ENCODE results near the gene KRTAP21-3. TPM values are rescaled to one million over a fixed set of nuclear protein-coding genes. Genes with fewer than 3 reads are reported as not detected.

Gene KRTAP21-3
- total RNA-seq, 1 experiment from 2014 or later, result not detected

DNA sequence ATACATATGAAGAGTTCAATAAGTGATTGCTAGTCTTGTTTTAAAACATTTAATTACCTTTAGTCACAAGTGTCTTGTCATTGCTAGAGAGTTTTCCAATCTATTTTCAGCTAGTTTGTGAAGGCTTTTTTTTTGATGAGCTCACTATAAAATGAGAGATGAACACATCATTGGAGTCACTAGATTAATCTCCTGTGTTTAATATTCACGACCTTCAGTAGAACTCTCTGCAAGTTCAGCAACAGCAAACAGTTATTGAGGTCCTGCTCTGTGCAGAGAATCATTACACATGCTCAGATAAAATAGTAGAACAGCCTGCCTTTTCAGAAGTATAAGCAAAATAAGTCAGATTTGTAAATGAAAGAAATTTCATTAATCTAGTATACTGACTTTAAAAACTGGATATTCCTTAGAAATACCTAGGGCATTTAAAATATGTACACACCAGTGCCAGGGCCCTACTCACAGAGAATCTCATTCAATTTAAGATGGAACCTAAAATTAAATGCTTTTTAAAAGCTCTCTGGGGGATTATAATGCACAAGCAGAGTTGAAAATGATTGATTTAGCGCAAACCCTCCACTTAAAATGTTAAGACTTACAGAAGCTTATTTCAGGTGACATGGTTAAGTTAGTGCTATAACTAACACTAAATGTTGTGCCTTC is 45.5 kb downstream of the KRTAP21-3 start:
- DNase-seq (ENCODE audit: low spot score), result no peak
- in situ Hi-C loops (cut with HindIII; ENCODE audit: low sequenced_read_pairs), result no loop called here

- DNase-seq (ENCODE audit: low spot score), result no peak
- in situ Hi-C loops (cut with HindIII; ENCODE audit: low sequenced_read_pairs), result no loop called here
Measured at GRCh38 chr21:30668776-30669175, 49.8 kb downstream of the KRTAP21-3 start.

Other genes with a start within 250 kb of the KRTAP21-3 start
- gene KRTAP19-1, start 238.4 kb downstream of the KRTAP21-3 start, total RNA-seq (2014; rRNA removed; shearing (Covaris generic)), result not detected in 2 replicates
- not detected in 2 replicates for gene KRTAP19-2, start 231.3 kb downstream of the KRTAP21-3 start, total RNA-seq (2014; rRNA removed; shearing (Covaris generic))
- not detected in 2 replicates for gene KRTAP19-3, start 226.8 kb downstream of the KRTAP21-3 start, total RNA-seq (2014; rRNA removed; shearing (Covaris generic))
- not detected in 2 replicates for gene KRTAP19-4, start 221.6 kb downstream of the KRTAP21-3 start, total RNA-seq (2014; rRNA removed; shearing (Covaris generic))
- gene KRTAP19-5, start 216.6 kb downstream of the KRTAP21-3 start, total RNA-seq (2014; rRNA removed; shearing (Covaris generic)), result not detected in 2 replicates
- gene KRTAP19-6, start 176.9 kb downstream of the KRTAP21-3 start, total RNA-seq (2014; rRNA removed; shearing (Covaris generic)), result not detected in 2 replicates
- not detected in 2 replicates for gene KRTAP19-7, start 157.5 kb downstream of the KRTAP21-3 start, total RNA-seq (2014; rRNA removed; shearing (Covaris generic))
- gene KRTAP22-2, start 128.4 kb downstream of the KRTAP21-3 start, total RNA-seq (2014; rRNA removed; shearing (Covaris generic)), result not detected in 2 replicates
- not detected in 2 replicates for gene KRTAP6-3, start 126.3 kb downstream of the KRTAP21-3 start, total RNA-seq (2014; rRNA removed; shearing (Covaris generic))
- not detected in 2 replicates for gene KRTAP6-2, start 119.9 kb downstream of the KRTAP21-3 start, total RNA-seq (2014; rRNA removed; shearing (Covaris generic))
- gene KRTAP22-1, start 117.7 kb downstream of the KRTAP21-3 start, total RNA-seq (2014; rRNA removed; shearing (Covaris generic)), result not detected in 2 replicates
- gene KRTAP6-1, start 104.8 kb downstream of the KRTAP21-3 start, total RNA-seq (2014; rRNA removed; shearing (Covaris generic)), result not detected in 2 replicates
- gene KRTAP20-1, start 102.4 kb downstream of the KRTAP21-3 start, total RNA-seq (2014; rRNA removed; shearing (Covaris generic)), result not detected in 2 replicates
- gene KRTAP20-4, start 98.2 kb downstream of the KRTAP21-3 start, total RNA-seq (2014; rRNA removed; shearing (Covaris generic)), result not detected in 2 replicates
- not detected in 2 replicates for gene KRTAP20-2, start 83.6 kb downstream of the KRTAP21-3 start, total RNA-seq (2014; rRNA removed; shearing (Covaris generic))
- not detected in 2 replicates for gene KRTAP20-3, start 75.9 kb downstream of the KRTAP21-3 start, total RNA-seq (2014; rRNA removed; shearing (Covaris generic))
- not detected in 2 replicates for gene KRTAP21-2, start 28.5 kb upstream of the KRTAP21-3 start, total RNA-seq (2014; rRNA removed; shearing (Covaris generic))
- gene KRTAP21-1, start 36.7 kb upstream of the KRTAP21-3 start, total RNA-seq (2014; rRNA removed; shearing (Covaris generic)), result not detected in 2 replicates
- gene KRTAP8-1, start 94.5 kb upstream of the KRTAP21-3 start, total RNA-seq (2014; rRNA removed; shearing (Covaris generic)), result not detected in 2 replicates
- gene KRTAP7-1, start 111.0 kb upstream of the KRTAP21-3 start, total RNA-seq (2014; rRNA removed; shearing (Covaris generic)), result not detected in 2 replicates
- gene KRTAP11-1, start 162.8 kb upstream of the KRTAP21-3 start, total RNA-seq (2014; rRNA removed; shearing (Covaris generic)), result not detected in 2 replicates

Measured in G401 (cell line).